ENCODE measurements around the gene PSME2. TPM values are rescaled to one million over a fixed set of nuclear protein-coding genes. Genes with fewer than 3 reads are reported as not detected.

PSME2 gene
- total and polyA plus RNA-seq, 2 of the 13 experiments (the other 11 are each of a cell fraction or from before 2014, with no cell fraction given), result 332 to 716 TPM

- peak; percentile 86 for TF ChIP-seq HIC2 (CRISPR knock-in tag; IDR thresholded peaks at IDR 0.05; ENCODE audit: low read depth)
- TF ChIP-seq MTF1 (CRISPR knock-in tag; IDR thresholded peaks at IDR 0.05), result no peak
- no peak for TF ChIP-seq ZNF280B (CRISPR knock-in tag; IDR thresholded peaks at IDR 0.05; ENCODE audit: borderline replicate concordance)
- no peak for TF ChIP-seq NFE2 (CRISPR knock-in tag; IDR thresholded peaks at IDR 0.05)
- no peak for TF ChIP-seq ZEB1 (IDR thresholded peaks at IDR 0.05; ENCODE audit: insufficient replicate concordance, low read depth)
- TF ChIP-seq SMARCC2 (IDR thresholded peaks at IDR 0.05), result no peak
- peak; percentile 73 for TF ChIP-seq PRDM10 (CRISPR knock-in tag; IDR thresholded peaks at IDR 0.05; ENCODE audit: low read depth)
- no peak for TF ChIP-seq RNF219 (CRISPR knock-in tag; IDR thresholded peaks at IDR 0.05)
- TF ChIP-seq RBFOX2 (IDR thresholded peaks at IDR 0.05; ENCODE audit: low read depth, low read length), result peak; percentile 98
- TF ChIP-seq ZNF33A (CRISPR knock-in tag; IDR thresholded peaks at IDR 0.05; ENCODE audit: borderline replicate concordance), result no peak
- no peak for TF ChIP-seq ZBTB46 (CRISPR knock-in tag; IDR thresholded peaks at IDR 0.05; ENCODE audit: borderline replicate concordance)
These were observed 10.4 kb downstream of the PSME2 start, which contains the start of gene PSME1 (continued) for GRCh38 chr14:24135834-24136683.
